WTC11 (cell line): ENCODE results near the gene CPNE5.

Experiments used
- ETV6 ChIP-seq: sonication (generic); formaldehyde crosslinking; IDR thresholded peaks from 2 replicates; pipeline ENCODE4 v1.8.1; 2022; ENCODE audit warnings: mild to moderate bottlenecking, missing genetic modification reagents
- JUN ChIP-seq: sonication (generic); formaldehyde crosslinking; IDR thresholded peaks from 2 replicates; pipeline ENCODE4 v1.8.0; 2023; ENCODE audit warnings: mild to moderate bottlenecking, missing genetic modification reagents
- TEAD1 ChIP-seq: sonication (generic); formaldehyde crosslinking; IDR thresholded peaks from 2 replicates; pipeline ENCODE4 v1.8.0; 2022; ENCODE audit warnings: mild to moderate bottlenecking, missing genetic modification reagents
- ZBTB21 ChIP-seq: sonication (generic); formaldehyde crosslinking; IDR thresholded peaks from 2 replicates; pipeline ENCODE4 v1.8.1; 2023; ENCODE audit warnings: mild to moderate bottlenecking, missing genetic modification reagents, borderline replicate concordance
- ZNF232 ChIP-seq: sonication (generic); formaldehyde crosslinking; IDR thresholded peaks from 2 replicates; pipeline ENCODE4 v1.8.0; 2022; ENCODE audit warnings: mild to moderate bottlenecking, missing genetic modification reagents
- TF ChIP-seq, protein P1 (sequence below): fragments of 200-600 bp; IDR thresholded peaks from 2 replicates; pipeline ENCODE4 v1.8.0; 2022; ENCODE audit warnings: antibody characterized with exemption
- TF ChIP-seq, protein P2 (sequence below): sonication (generic); formaldehyde crosslinking; IDR thresholded peaks from 2 replicates; pipeline ENCODE4 v1.8.1; 2023; ENCODE audit warnings: mild to moderate bottlenecking, missing genetic modification reagents, moderate library complexity
- TF ChIP-seq, protein P3 (sequence below): sonication (generic); formaldehyde crosslinking; IDR thresholded peaks from 2 replicates; pipeline ENCODE4 v1.8.0; 2023; ENCODE audit warnings: missing genetic modification reagents
- TF ChIP-seq, protein P4 (sequence below): fragments of 250-450 bp; sonication (Bioruptor Pico); IDR thresholded peaks from 2 replicates; pipeline ENCODE4 v1.9.0; 2021; ENCODE audit warnings: mild to moderate bottlenecking, borderline replicate concordance
- TF ChIP-seq, protein P5 (sequence below): sonication (generic); formaldehyde crosslinking; IDR thresholded peaks from 2 replicates; pipeline ENCODE4 v1.8.1; 2022; ENCODE audit warnings: low read depth, mild to moderate bottlenecking, moderate library complexity, missing genetic modification reagents, borderline replicate concordance

DNA sequence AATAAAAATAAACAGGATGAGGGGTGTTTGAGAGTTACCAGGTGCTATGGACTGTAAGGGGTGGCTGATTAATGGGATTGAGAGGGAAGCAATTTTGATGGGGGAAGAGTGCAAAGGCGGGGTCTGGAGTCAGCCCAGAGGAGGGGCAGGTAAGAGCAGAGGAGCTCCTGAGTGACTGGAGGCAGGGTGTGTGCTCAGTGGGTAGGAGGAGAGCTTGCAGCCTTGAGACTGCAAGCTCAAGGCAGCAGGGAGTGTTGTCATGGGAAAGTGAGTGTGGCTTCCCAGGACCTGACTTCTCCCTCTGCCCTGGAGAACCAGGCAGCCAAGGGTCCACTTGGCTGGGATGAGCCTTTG lies 87.4 kb downstream of the CPNE5 start:
- TF ChIP-seq, protein P1, sequence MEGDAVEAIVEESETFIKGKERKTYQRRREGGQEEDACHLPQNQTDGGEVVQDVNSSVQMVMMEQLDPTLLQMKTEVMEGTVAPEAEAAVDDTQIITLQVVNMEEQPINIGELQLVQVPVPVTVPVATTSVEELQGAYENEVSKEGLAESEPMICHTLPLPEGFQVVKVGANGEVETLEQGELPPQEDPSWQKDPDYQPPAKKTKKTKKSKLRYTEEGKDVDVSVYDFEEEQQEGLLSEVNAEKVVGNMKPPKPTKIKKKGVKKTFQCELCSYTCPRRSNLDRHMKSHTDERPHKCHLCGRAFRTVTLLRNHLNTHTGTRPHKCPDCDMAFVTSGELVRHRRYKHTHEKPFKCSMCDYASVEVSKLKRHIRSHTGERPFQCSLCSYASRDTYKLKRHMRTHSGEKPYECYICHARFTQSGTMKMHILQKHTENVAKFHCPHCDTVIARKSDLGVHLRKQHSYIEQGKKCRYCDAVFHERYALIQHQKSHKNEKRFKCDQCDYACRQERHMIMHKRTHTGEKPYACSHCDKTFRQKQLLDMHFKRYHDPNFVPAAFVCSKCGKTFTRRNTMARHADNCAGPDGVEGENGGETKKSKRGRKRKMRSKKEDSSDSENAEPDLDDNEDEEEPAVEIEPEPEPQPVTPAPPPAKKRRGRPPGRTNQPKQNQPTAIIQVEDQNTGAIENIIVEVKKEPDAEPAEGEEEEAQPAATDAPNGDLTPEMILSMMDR = no peak
- no peak for TF ChIP-seq TEAD1
- TF ChIP-seq, protein P2, sequence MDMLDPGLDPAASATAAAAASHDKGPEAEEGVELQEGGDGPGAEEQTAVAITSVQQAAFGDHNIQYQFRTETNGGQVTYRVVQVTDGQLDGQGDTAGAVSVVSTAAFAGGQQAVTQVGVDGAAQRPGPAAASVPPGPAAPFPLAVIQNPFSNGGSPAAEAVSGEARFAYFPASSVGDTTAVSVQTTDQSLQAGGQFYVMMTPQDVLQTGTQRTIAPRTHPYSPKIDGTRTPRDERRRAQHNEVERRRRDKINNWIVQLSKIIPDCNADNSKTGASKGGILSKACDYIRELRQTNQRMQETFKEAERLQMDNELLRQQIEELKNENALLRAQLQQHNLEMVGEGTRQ (CRISPR knock-in tag) = no peak
- TF ChIP-seq, protein P3, sequence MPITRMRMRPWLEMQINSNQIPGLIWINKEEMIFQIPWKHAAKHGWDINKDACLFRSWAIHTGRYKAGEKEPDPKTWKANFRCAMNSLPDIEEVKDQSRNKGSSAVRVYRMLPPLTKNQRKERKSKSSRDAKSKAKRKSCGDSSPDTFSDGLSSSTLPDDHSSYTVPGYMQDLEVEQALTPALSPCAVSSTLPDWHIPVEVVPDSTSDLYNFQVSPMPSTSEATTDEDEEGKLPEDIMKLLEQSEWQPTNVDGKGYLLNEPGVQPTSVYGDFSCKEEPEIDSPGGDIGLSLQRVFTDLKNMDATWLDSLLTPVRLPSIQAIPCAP (CRISPR knock-in tag) = no peak
- no peak for TF ChIP-seq ZNF232
- TF ChIP-seq ETV6 (CRISPR knock-in tag) = no peak
- TF ChIP-seq JUN (CRISPR knock-in tag) = no peak
- TF ChIP-seq, protein P4, sequence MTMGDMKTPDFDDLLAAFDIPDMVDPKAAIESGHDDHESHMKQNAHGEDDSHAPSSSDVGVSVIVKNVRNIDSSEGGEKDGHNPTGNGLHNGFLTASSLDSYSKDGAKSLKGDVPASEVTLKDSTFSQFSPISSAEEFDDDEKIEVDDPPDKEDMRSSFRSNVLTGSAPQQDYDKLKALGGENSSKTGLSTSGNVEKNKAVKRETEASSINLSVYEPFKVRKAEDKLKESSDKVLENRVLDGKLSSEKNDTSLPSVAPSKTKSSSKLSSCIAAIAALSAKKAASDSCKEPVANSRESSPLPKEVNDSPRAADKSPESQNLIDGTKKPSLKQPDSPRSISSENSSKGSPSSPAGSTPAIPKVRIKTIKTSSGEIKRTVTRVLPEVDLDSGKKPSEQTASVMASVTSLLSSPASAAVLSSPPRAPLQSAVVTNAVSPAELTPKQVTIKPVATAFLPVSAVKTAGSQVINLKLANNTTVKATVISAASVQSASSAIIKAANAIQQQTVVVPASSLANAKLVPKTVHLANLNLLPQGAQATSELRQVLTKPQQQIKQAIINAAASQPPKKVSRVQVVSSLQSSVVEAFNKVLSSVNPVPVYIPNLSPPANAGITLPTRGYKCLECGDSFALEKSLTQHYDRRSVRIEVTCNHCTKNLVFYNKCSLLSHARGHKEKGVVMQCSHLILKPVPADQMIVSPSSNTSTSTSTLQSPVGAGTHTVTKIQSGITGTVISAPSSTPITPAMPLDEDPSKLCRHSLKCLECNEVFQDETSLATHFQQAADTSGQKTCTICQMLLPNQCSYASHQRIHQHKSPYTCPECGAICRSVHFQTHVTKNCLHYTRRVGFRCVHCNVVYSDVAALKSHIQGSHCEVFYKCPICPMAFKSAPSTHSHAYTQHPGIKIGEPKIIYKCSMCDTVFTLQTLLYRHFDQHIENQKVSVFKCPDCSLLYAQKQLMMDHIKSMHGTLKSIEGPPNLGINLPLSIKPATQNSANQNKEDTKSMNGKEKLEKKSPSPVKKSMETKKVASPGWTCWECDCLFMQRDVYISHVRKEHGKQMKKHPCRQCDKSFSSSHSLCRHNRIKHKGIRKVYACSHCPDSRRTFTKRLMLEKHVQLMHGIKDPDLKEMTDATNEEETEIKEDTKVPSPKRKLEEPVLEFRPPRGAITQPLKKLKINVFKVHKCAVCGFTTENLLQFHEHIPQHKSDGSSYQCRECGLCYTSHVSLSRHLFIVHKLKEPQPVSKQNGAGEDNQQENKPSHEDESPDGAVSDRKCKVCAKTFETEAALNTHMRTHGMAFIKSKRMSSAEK (CRISPR knock-in tag) = no peak
- no peak for TF ChIP-seq ZBTB21 (CRISPR knock-in tag)
- TF ChIP-seq, protein P5, sequence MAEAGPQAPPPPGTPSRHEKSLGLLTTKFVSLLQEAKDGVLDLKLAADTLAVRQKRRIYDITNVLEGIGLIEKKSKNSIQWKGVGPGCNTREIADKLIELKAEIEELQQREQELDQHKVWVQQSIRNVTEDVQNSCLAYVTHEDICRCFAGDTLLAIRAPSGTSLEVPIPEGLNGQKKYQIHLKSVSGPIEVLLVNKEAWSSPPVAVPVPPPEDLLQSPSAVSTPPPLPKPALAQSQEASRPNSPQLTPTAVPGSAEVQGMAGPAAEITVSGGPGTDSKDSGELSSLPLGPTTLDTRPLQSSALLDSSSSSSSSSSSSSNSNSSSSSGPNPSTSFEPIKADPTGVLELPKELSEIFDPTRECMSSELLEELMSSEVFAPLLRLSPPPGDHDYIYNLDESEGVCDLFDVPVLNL (CRISPR knock-in tag) = no peak
